A673 (cell line): ENCODE data around the gene PRTFDC1.

Experiments used
- EZH2 ChIP-seq: fragments of 200-600 bp; sonication (generic); IDR thresholded peaks from 2 replicates; pipeline ENCODE4 v1.6.1; 2017; ENCODE audit warnings: borderline replicate concordance, low read depth, mild to moderate bottlenecking, mixed read lengths, antibody characterized with exemption, low read length; ENCODE audit not compliant: poor library complexity, severe bottlenecking
- TF ChIP-seq, protein P1 (sequence below): fragments of 300-800, 200-600 bp; sonication (generic); conservative IDR thresholded peaks from 2 replicates; pipeline ENCODE4 v1.5.1; 2017; ENCODE audit warnings: low read depth, mild to moderate bottlenecking, antibody characterized with exemption, low read length, moderate library complexity, mixed read lengths

DNA sequence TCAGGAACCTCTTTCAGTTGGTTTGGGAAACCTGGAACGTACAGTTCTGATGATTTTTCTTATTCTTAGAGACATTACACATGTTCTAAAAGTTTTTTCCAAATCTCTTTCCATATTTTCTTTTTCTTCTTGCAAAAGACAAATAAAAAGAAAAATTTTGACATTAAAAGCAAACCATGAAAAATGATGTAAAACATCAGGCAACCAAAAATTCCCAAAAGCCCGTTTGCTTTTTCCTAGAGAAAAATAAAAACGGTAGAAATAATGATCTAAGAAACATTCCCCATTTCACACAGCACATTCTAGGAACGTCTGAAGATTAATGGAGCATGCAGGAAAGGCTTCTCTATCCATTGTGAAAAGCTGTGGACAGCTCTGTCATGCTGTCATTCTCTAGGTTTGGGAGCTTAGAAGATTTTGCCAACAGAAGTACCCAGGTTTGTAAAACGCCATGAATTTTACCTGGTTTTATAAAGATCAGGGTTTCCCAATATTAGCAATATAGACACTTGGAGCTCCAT is 11.2 kb upstream of the PRTFDC1 start:
- no peak for TF ChIP-seq EZH2
- TF ChIP-seq, protein P1, sequence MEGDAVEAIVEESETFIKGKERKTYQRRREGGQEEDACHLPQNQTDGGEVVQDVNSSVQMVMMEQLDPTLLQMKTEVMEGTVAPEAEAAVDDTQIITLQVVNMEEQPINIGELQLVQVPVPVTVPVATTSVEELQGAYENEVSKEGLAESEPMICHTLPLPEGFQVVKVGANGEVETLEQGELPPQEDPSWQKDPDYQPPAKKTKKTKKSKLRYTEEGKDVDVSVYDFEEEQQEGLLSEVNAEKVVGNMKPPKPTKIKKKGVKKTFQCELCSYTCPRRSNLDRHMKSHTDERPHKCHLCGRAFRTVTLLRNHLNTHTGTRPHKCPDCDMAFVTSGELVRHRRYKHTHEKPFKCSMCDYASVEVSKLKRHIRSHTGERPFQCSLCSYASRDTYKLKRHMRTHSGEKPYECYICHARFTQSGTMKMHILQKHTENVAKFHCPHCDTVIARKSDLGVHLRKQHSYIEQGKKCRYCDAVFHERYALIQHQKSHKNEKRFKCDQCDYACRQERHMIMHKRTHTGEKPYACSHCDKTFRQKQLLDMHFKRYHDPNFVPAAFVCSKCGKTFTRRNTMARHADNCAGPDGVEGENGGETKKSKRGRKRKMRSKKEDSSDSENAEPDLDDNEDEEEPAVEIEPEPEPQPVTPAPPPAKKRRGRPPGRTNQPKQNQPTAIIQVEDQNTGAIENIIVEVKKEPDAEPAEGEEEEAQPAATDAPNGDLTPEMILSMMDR = no peak
